Measurements from ENCODE around the gene SYNDIG1.

GRCh38 chr20:24691901-24692351, 222.5 kb downstream of the SYNDIG1 start:
- TF ChIP-seq CTCF (IDR thresholded peaks at IDR 0.05) (no peak), POLR2A (IDR thresholded peaks at IDR 0.05) (no peak)
